H7 (cell line): ENCODE data around the gene ANKRD31. TPM values are rescaled to one million over a fixed set of nuclear protein-coding genes. Genes with fewer than 3 reads are reported as not detected.

Source experiments
- DNase-seq: peaks from one replicate; pipeline ENCODE4 v3.0.0; 2012
- H3K27me3 ChIP-seq: 2 replicates; pipeline ENCODE4 v1.6.0; 2011; ENCODE audit warnings: mild to moderate bottlenecking, low read length; ENCODE audit not compliant: control insufficient read depth, insufficient read depth
- H3K36me3 ChIP-seq: replicated peaks from 2 replicates; pipeline ENCODE4 v1.5.1; 2011; ENCODE audit warnings: low read length; ENCODE audit not compliant: control insufficient read depth, insufficient read depth
- H3K4me3 ChIP-seq: 2 replicates; pipeline ENCODE4 v1.5.1; 2011; ENCODE audit warnings: low read depth, mild to moderate bottlenecking, control low read depth, low read length, moderate library complexity; ENCODE audit not compliant: insufficient read depth
- total RNA-seq: library from RNA; depleted of rRNA; stranded (reverse); fragments of >200 nt; shearing (Covaris generic); gene quantifications from 2 replicates; pipeline ENCODE4 v1.2.3, GENCODE V29; 2014; rRNA removed

ANKRD31 gene
- total RNA-seq, 1 experiment from 2014 or later: not detected

GRCh38 chr5:75034137-75034739 is 202.4 kb downstream of the ANKRD31 start:
- H3K27me3 ChIP-seq: no peaks in the 10 kb centered on the region
- H3K36me3 ChIP-seq: no peaks in the 10 kb centered on the region; the same call in 1 of the 2 replicates
- H3K4me3 ChIP-seq: no peak overlapping the region
- DNase-seq: no peak

DNA sequence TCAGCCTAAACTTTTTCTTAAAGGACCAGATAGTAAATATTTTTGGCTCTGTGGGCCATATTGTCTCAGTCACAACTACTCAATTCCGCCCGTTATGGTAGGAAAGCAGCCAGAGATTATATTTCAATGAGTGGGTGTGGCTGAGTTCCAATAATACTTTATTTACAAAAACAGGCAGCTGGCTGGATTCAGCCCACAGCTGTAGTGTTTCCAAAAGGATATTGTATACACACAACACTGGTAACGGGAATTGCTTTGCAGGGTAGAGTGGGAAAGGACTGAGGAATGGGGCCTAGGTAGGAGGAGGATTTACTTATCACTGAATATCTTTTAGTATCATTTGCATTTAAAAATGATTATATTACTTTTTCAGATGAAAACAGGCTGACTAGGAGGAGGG is 205.3 kb downstream of the ANKRD31 start:
- H3K27me3 ChIP-seq: no peaks in the 10 kb centered on the region
- H3K36me3 ChIP-seq: no peaks in the 10 kb centered on the region
- H3K4me3 ChIP-seq: no peak overlapping the region
- DNase-seq: no peak

GRCh38 chr5:75028090-75028489 is 208.6 kb downstream of the ANKRD31 start:
- Histone ChIP-seq H3K4me3 (no peak overlapping the region), H3K27me3 (no peaks in the 10 kb centered on the region), H3K36me3 (no peaks in the 10 kb centered on the region)
- no peak for DNase-seq

DNA sequence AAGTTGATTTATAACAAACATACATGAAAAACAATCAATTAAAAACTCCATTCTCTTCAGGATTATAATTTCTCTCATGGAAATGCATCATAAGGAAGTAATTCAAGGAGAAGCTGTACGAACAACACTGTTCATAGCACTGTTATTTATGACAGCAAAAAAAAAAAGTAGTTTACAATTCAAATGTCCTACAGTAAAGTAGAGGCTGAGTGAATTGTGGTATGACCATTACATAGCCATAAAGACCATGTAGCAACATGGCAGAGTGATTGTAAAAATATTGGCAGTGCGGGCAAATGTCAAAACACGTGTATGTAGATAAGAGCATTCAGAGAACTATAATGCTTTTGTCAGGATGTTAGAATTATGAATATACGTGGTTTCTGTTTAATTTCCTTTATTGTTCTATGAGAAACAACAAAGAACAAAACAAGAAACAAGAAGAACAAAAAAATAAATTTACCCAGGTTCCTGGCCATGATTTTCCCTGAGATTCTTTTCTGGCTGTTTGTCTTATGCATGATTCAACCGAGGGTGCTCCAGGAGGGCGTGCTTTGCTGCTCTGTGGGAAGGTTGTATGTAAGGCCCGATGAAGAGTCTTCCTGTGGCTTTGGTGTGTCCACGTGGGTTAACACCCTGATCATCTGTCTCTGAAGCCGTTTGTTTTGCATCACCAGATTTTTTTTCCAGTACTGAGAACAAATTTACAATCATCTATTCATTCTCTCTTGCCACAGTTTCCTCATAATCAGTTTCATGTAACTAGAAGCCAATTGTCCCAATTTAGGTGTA is 213.1 kb downstream of the ANKRD31 start:
- Histone ChIP-seq H3K27me3 (no peaks in the 10 kb centered on the region), H3K36me3 (no peaks in the 10 kb centered on the region), H3K4me3 (no peak overlapping the region)
- no peak for DNase-seq

DNA sequence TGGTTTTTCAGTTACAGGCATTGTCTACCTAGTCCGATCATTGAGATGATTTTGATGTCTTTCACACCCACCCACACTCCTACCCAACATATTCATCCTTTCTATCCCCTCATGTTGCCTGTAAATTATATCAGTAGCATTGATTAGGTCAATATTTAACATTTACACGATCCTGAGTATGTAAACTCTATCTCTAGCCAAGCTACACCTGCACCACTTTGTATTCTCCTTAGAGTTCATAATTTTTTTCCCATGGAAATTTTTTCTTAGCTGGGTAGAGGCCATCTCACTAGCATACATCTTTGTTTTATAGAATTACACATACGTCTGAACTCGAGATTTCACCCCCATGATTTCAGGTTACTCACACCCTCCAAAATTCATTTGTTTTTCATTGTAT is 214.9 kb downstream of the ANKRD31 start:
- Histone ChIP-seq H3K27me3 (no peaks in the 10 kb centered on the region), H3K4me3 (no peak overlapping the region), H3K36me3 (no peaks in the 10 kb centered on the region)
- no peak for DNase-seq

DNA sequence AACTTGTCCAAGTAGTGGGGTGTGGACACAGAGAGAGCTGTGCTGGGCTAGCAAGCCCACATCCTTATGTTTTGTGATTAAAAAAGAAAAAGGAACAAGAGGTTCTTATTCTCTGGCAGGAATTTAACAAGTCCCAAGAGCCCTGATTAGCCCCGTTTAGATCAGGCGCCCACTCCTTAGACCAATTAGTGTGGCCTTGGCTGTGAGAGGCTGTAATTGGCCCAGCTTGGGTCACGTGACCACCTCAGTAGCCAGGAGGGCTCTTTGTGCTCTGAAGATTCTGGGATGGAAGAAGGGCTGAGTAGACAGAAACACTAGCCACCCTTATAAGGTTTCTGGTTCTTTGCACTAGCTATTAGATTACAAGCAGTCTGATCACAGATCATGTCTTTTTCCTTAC is 215.5 kb downstream of the ANKRD31 start:
- no peak for DNase-seq
- no peaks in the 10 kb centered on the region for H3K36me3 ChIP-seq
- H3K27me3 ChIP-seq: no peaks in the 10 kb centered on the region
- no peak overlapping the region for H3K4me3 ChIP-seq

GRCh38 chr5:75020016-75020656 is 216.5 kb downstream of the ANKRD31 start:
- H3K4me3 ChIP-seq: no peak overlapping the region
- H3K27me3 ChIP-seq: no peaks in the 10 kb centered on the region
- no peaks in the 10 kb centered on the region for H3K36me3 ChIP-seq
- no peak for DNase-seq

GRCh38 chr5:75018805-75019587 is 217.7 kb downstream of the ANKRD31 start:
- no peak for DNase-seq
- Histone ChIP-seq H3K4me3 (no peak overlapping the region), H3K27me3 (no peaks in the 10 kb centered on the region), H3K36me3 (no peaks in the 10 kb centered on the region)

Other genes with a start within 250 kb of the ANKRD31 start
- gene GCNT4, start 184.3 kb downstream of the ANKRD31 start, total RNA-seq: 2.4 and 4.1 TPM in 2 replicates
- gene HMGCR, start 100.3 kb upstream of the ANKRD31 start, total RNA-seq: 134 and 137 TPM in 2 replicates